HFFc6 (cell line): ENCODE data around the gene NBR1. TPM values are rescaled to one million over a fixed set of nuclear protein-coding genes. Genes with fewer than 3 reads are reported as not detected.
A peak's percentile ranks its signal among the peaks of the same experiment; 100 is the strongest.
"Not testable (repeated sequence)": the region's sequence is repeated elsewhere in the genome, so short reads cannot be mapped to it uniquely, and the experiment has no call there.

Source experiments
- DNase-seq: peaks from one replicate; pipeline ENCODE4 v3.0.0-alpha.2; 2018
- H3K27ac Mint-ChIP-seq: 2 replicates; pipeline ENCODE4 v1.8.0; 2020; ENCODE audit warnings: mild to moderate bottlenecking, mixed read lengths
- H3K27me3 Mint-ChIP-seq: 2 replicates; pipeline ENCODE4 v1.8.0; 2021; ENCODE audit warnings: mild to moderate bottlenecking, moderate library complexity, mixed read lengths; ENCODE audit not compliant: insufficient read depth
- H3K36me3 Mint-ChIP-seq: 2 replicates; pipeline ENCODE4 v1.8.0; 2021; ENCODE audit warnings: low read depth, mixed read lengths
- H3K4me1 Mint-ChIP-seq: 2 replicates; pipeline ENCODE4 v1.8.0; 2020; ENCODE audit warnings: low read depth, mixed read lengths
- H3K4me3 Mint-ChIP-seq: 2 replicates; pipeline ENCODE4 v1.8.0; 2020; ENCODE audit warnings: mild to moderate bottlenecking, moderate library complexity, mixed read lengths
- H3K9me3 Mint-ChIP-seq: 2 replicates; pipeline ENCODE4 v1.8.0; 2020; ENCODE audit warnings: mild to moderate bottlenecking, mixed read lengths
- CTCF ChIP-seq: fragments of 200-600 bp; sonication (generic); IDR thresholded peaks from 2 replicates; pipeline ENCODE4 v1.5.0; 2021; ENCODE audit warnings: antibody characterized with exemption, mild to moderate bottlenecking
- total RNA-seq, 6 experiments: library from RNA; stranded (reverse); fragmentation: NEBNext Ultra II Directional; extraction: Animal tissue kit (Norgen Biotek cat#: 25700); gene quantifications; 2 replicates in 1 of 6; 3 replicates in 5 of 6; pipeline ENCODE4 v1.2.3, GENCODE V29; 2021

The NBR1 gene
- total RNA-seq, 6 experiments from 2014 or later = 104 to 123 (median 118) TPM

GRCh38 chr17:43226393-43226792, 55.4 kb downstream of the NBR1 start:
- H3K9me3 Mint-ChIP-seq = no peaks in the 10 kb centered on the region
- H3K27ac Mint-ChIP-seq = no peak overlapping the region
- H3K4me1 Mint-ChIP-seq = no peaks in the 10 kb centered on the region
- no peak overlapping the region for H3K4me3 Mint-ChIP-seq
- no peak for DNase-seq
- no peak for TF ChIP-seq CTCF
- H3K27me3 Mint-ChIP-seq = no peaks in the 10 kb centered on the region
- H3K36me3 Mint-ChIP-seq = peaks cover 11% of the 10 kb centered on the region; the same call in 1 of the 2 replicates

- not testable (repeated sequence) for DNase-seq, H3K36me3 Mint-ChIP-seq, H3K27me3 Mint-ChIP-seq, H3K4me1 Mint-ChIP-seq, H3K9me3 Mint-ChIP-seq, H3K4me3 Mint-ChIP-seq, H3K27ac Mint-ChIP-seq
Observed at GRCh38 chr17:43228020-43228782, 57.2 kb downstream of the NBR1 start, which contains the start of gene CCDC200. TSS of gene CCDC200 (minus strand) at chr17:43228623. CDS start at chr17:43228554, 69 bp downstream.

GRCh38 chr17:43231205-43232020, 60.4 kb downstream of the NBR1 start:
- H3K9me3 Mint-ChIP-seq, H3K4me1 Mint-ChIP-seq: not testable (repeated sequence)

GRCh38 chr17:43232021-43232699, 61.1 kb downstream of the NBR1 start:
- H3K4me1 Mint-ChIP-seq, H3K9me3 Mint-ChIP-seq, H3K36me3 Mint-ChIP-seq, H3K27me3 Mint-ChIP-seq: not testable (repeated sequence)
- Mint-ChIP-seq H3K27ac (peak overlapping the region; percentile 65), H3K4me3 (peak overlapping the region; percentile 14; the same call in 1 of the 2 replicates)
- DNase-seq = peak; percentile 19

More at GRCh38 chr17:43231205-43232020, 60.4 kb downstream of the NBR1 start:
- peak overlapping the region; percentile 46; the same call in 1 of the 2 replicates for H3K27ac Mint-ChIP-seq
- H3K27me3 Mint-ChIP-seq, H3K4me3 Mint-ChIP-seq, H3K36me3 Mint-ChIP-seq, DNase-seq: not testable (repeated sequence)

- H3K4me1 Mint-ChIP-seq, H3K27ac Mint-ChIP-seq, H3K27me3 Mint-ChIP-seq, H3K4me3 Mint-ChIP-seq, H3K36me3 Mint-ChIP-seq, H3K9me3 Mint-ChIP-seq: not testable (repeated sequence)
- DNase-seq = peak; percentile 27
Observed at GRCh38 chr17:43233263-43233662, 62.2 kb downstream of the NBR1 start.

GRCh38 chr17:43233877-43234276, 62.9 kb downstream of the NBR1 start, which contains the start of gene RNU2-1:
TSS of gene RNU2-1 (minus strand) at chr17:43233977.
- H3K4me1 Mint-ChIP-seq, H3K4me3 Mint-ChIP-seq, DNase-seq, H3K27me3 Mint-ChIP-seq, H3K27ac Mint-ChIP-seq, H3K36me3 Mint-ChIP-seq, H3K9me3 Mint-ChIP-seq: not testable (repeated sequence)

- DNase-seq, H3K27ac Mint-ChIP-seq, H3K4me1 Mint-ChIP-seq, H3K9me3 Mint-ChIP-seq, H3K4me3 Mint-ChIP-seq, H3K36me3 Mint-ChIP-seq, H3K27me3 Mint-ChIP-seq: not testable (repeated sequence)
Observed at GRCh38 chr17:43239597-43239996, 68.6 kb downstream of the NBR1 start.

GRCh38 chr17:43240596-43241352, 69.8 kb downstream of the NBR1 start:
- not testable (repeated sequence) for H3K27me3 Mint-ChIP-seq, H3K4me1 Mint-ChIP-seq, H3K9me3 Mint-ChIP-seq, H3K27ac Mint-ChIP-seq, H3K4me3 Mint-ChIP-seq, H3K36me3 Mint-ChIP-seq
- peak; percentile 85 for DNase-seq

GRCh38 chr17:43246456-43246855, 75.4 kb downstream of the NBR1 start:
- not testable (repeated sequence) for H3K4me1 Mint-ChIP-seq, DNase-seq, H3K36me3 Mint-ChIP-seq, H3K9me3 Mint-ChIP-seq, H3K4me3 Mint-ChIP-seq, H3K27ac Mint-ChIP-seq, H3K27me3 Mint-ChIP-seq
